Nephron progenitor cell (in vitro differentiated cells): ENCODE results near the gene TRAF3.
"Not testable (repeated sequence)": the region's sequence is repeated elsewhere in the genome, so short reads cannot be mapped to it uniquely, and the experiment has no call there.

Experiments used
- DNase-seq: peaks from one replicate; pipeline ENCODE4 v3.0.0; 2021
- H3K27ac Mint-ChIP-seq: 2 replicates; pipeline ENCODE4 v1.8.0; 2021; ENCODE audit warnings: mild to moderate bottlenecking, moderate library complexity, mixed read lengths
- H3K27me3 Mint-ChIP-seq: 2 replicates; pipeline ENCODE4 v1.8.0; 2021; ENCODE audit warnings: mild to moderate bottlenecking, low read depth, mixed read lengths; ENCODE audit not compliant: poor library complexity
- H3K36me3 Mint-ChIP-seq: 2 replicates; pipeline ENCODE4 v1.8.0; 2021; ENCODE audit warnings: low read depth, mixed read lengths
- H3K4me1 Mint-ChIP-seq: 2 replicates; pipeline ENCODE4 v1.8.0; 2021; ENCODE audit warnings: mixed read lengths
- H3K4me3 Mint-ChIP-seq: 2 replicates; pipeline ENCODE4 v1.8.0; 2021; ENCODE audit warnings: mild to moderate bottlenecking, moderate library complexity, mixed read lengths
- H3K9me3 Mint-ChIP-seq: 2 replicates; pipeline ENCODE4 v1.8.0; 2021; ENCODE audit warnings: mild to moderate bottlenecking, moderate library complexity, mixed read lengths
- CTCF ChIP-seq: fragments of 200-600 bp; sonication (generic); IDR thresholded peaks from 2 replicates; pipeline ENCODE4 v1.5.0; 2021; ENCODE audit warnings: antibody characterized with exemption

TRAF3 gene

GRCh38 chr14:102863381-102863780 is 86.1 kb downstream of the TRAF3 start:
- no peak overlapping the region for H3K27ac Mint-ChIP-seq
- peaks cover 26% of the 10 kb centered on the region for H3K4me1 Mint-ChIP-seq
- no peak overlapping the region for H3K4me3 Mint-ChIP-seq
- no peak for TF ChIP-seq CTCF
- peaks cover 3% of the 10 kb centered on the region for H3K27me3 Mint-ChIP-seq
- H3K9me3 Mint-ChIP-seq: peaks cover 51% of the 10 kb centered on the region
- H3K36me3 Mint-ChIP-seq: peaks cover 53% of the 10 kb centered on the region
- no peak for DNase-seq

- Mint-ChIP-seq H3K36me3 (peaks cover 34% of the 10 kb centered on the region), H3K4me1 (peaks cover 18% of the 10 kb centered on the region), H3K9me3 (peaks cover 26% of the 10 kb centered on the region)
- H3K27me3 Mint-ChIP-seq, DNase-seq, H3K27ac Mint-ChIP-seq, H3K4me3 Mint-ChIP-seq: not testable (repeated sequence)
Observed at GRCh38 chr14:102865916-102866315, 88.7 kb downstream of the TRAF3 start.

GRCh38 chr14:102866982-102867761 is 89.9 kb downstream of the TRAF3 start:
- no peak for TF ChIP-seq CTCF
- no peak for DNase-seq
- Mint-ChIP-seq H3K4me3 (no peak overlapping the region), H3K9me3 (peaks cover 17% of the 10 kb centered on the region), H3K27me3 (peaks cover 3% of the 10 kb centered on the region), H3K4me1 (peaks cover 17% of the 10 kb centered on the region), H3K36me3 (peaks cover 30% of the 10 kb centered on the region), H3K27ac (peak overlapping the region; percentile 40)

- Mint-ChIP-seq H3K27ac (no peak overlapping the region), H3K9me3 (peaks cover 8% of the 10 kb centered on the region), H3K4me1 (peaks cover 17% of the 10 kb centered on the region), H3K27me3 (peaks cover 3% of the 10 kb centered on the region), H3K4me3 (no peak overlapping the region), H3K36me3 (peaks cover 25% of the 10 kb centered on the region)
- TF ChIP-seq CTCF: no peak
- no peak for DNase-seq
Observed at GRCh38 chr14:102867826-102868580, 90.8 kb downstream of the TRAF3 start.

GRCh38 chr14:102868956-102869547 is 91.8 kb downstream of the TRAF3 start:
- Mint-ChIP-seq H3K36me3 (peaks cover 16% of the 10 kb centered on the region), H3K4me3 (no peak overlapping the region), H3K9me3 (no peaks in the 10 kb centered on the region), H3K4me1 (peaks cover 17% of the 10 kb centered on the region), H3K27ac (no peak overlapping the region), H3K27me3 (peaks cover 3% of the 10 kb centered on the region)
- TF ChIP-seq CTCF: no peak
- DNase-seq: no peak

- DNase-seq: no peak
- Mint-ChIP-seq H3K4me3 (no peak overlapping the region), H3K4me1 (peaks cover 17% of the 10 kb centered on the region), H3K36me3 (peaks cover 16% of the 10 kb centered on the region), H3K27me3 (peaks cover 3% of the 10 kb centered on the region), H3K9me3 (no peaks in the 10 kb centered on the region), H3K27ac (peak overlapping the region; percentile 65)
- no peak for TF ChIP-seq CTCF
Observed at GRCh38 chr14:102870246-102870645, 93.0 kb downstream of the TRAF3 start.
